Stimulated activated CD8-positive, alpha-beta memory T cell treated with anti-CD3 and anti-CD28 coated beads, Interleukin-15, amount 100 ng/mL, for 4 hours (primary cell): ENCODE measurements around the gene TMEM95.
"Not testable (repeated sequence)": the region's sequence is repeated elsewhere in the genome, so short reads cannot be mapped to it uniquely, and the experiment has no call there.

Source experiments
- DNase-seq, 2 donors: peaks; one replicate each; pipeline ENCODE4 v3.0.0-alpha.2; 2020; ENCODE audit warnings: low read depth in 2 of 2

Gene TMEM95

GRCh38 chr17:7323731-7324437 lies 31.1 kb upstream of the TMEM95 start:
- peak; percentile 15 to 36 for DNase-seq

- no peak for DNase-seq
Measured at GRCh38 chr17:7324438-7324779, 30.5 kb upstream of the TMEM95 start.

DNA sequence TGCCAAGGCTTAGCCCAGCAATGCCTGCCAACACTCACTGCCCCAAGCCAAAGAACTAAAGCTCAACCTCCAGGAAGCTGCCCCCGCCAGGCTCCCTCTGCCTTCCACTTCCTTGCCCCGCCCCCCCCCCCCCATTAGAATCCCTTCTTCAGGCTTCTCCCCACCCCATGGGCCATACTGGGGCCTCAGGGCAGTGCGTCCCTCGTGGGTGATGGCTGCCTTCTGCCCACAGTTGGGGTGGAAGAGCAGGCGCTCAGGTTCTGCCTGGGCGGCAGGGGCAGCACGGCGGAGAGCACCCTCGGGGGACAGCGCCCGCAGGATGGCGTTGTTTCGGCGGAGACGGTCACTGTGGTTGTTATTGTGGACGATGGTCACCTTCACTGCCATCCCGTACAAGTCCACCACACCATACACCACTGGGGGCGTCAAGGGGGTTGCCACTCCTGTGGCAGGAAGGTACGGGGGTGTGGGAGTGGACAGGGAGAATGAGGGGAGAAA lies 29.9 kb upstream of the TMEM95 start:
- DNase-seq, result no peak

- DNase-seq, result no peak
Measured at GRCh38 chr17:7326186-7326585, 28.8 kb upstream of the TMEM95 start.

DNA sequence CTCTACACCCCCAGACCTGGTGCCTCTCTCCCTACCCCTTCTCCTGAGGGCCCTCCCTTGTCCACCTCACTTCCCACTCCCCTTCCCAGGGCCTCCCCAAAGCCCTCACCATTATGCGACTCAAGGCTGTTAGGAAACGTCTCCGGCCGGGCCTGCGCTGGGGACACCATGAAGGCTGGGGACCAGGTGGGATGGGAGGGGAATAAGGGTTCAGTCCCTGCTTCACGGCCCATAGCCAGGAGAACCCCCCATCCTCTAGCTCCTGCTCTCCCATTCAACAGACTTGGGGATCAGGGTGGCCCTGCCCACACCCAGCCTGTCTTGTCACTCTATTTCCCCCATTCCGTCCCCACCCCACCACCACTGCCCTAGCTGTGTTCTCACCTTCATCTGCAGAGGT lies 27.9 kb upstream of the TMEM95 start:
- no peak for DNase-seq

DNA sequence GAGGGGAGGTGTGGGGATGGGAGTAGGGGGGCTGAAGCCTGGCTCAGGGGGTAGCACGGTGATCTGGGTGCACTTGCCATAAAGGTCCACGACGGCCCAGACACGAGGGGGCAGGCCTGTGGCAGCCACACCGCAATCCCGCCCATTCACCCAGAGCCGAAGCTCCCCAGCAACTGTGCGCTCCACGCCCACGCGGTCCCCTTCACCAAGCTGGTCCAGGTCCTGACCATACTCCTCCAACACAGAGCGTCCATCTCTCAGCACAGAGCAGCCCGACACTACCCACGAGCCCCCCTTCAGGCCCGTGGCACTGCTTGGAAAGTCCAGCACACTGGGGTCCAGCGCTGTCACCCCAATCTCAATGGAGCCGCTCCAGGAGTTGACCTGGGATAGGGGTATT lies 27.5 kb upstream of the TMEM95 start:
- DNase-seq, result no peak

DNA sequence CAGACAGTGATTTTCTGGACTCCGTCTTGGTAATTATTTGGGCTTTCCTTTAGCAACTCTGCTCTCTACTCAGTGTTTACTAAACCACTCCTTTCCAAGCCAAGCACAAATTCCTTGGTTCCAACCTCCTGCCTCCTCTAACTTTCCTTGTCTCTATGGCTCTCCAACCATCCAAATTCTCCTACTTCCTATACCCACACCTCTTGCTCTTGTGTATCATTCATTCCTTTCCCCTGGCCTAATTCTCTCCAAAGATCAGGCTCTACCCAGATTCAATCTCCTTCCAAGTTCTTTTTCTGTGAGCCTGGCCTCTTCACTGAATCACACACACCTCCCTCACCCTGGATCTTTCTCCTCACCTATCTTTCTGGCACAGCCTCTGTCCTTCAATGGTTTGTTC lies 26.9 kb upstream of the TMEM95 start:
- DNase-seq, result no peak

DNA sequence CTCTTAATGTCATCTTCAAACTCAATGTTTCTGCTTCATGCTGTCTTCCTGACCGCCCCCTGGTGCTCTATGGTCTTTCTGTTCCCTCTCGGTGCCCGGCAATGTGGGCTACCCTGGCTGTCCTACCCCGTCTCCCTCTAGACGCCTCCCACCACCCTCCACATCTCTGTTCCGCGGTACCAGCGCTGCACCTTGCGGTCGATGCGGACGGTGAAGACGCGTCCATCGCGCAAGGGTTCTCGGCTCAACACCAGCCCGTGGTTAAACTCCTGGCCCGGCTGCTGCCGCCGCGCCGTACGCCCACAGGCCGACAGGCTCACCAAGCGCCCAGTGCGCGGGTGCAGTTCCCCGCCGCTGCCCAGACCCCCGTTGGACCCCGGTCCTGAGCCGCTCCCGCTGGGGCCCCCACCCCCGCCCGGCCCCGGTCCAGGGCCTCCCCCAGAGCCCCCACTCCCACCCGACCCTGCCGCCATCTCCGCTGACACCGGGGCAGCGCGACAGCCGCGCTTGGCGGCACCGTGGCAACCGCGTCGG lies 26.0 kb upstream of the TMEM95 start, which contains the start of gene NEURL4:
Gene NEURL4 (minus strand): TSS at position 496 of the 534 bp plus-strand sequence. CDS start 23 bp downstream, at position 473.
- no peak for DNase-seq

- peak; percentile 94 for DNase-seq
Measured at GRCh38 chr17:7329374-7329996, 25.5 kb upstream of the TMEM95 start.

- peak; percentile 56 to 64 for DNase-seq
Measured at GRCh38 chr17:7329997-7330637, 24.8 kb upstream of the TMEM95 start.

- DNase-seq, result no peak
Measured at GRCh38 chr17:7330638-7331015, 24.3 kb upstream of the TMEM95 start.

DNA sequence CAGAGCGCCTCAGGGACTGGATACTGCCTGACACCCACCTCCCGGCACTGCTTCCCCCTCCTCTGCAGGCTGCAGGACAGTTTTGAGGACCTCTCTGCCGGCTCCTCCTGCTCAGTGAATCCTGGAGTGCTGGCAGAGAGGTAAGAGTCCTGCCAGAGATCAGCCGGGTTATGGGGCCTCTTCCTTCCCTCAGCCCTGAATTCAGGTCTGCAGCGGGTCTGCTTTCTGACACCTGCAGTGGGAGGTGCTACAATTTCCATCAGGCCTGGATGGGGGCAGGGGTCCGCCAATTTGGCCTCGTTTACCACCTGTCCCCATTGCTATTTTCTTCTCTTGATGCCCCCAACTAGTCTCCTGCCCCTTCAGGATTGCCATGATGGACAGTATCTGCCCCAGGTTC lies 22.8 kb upstream of the TMEM95 start:
- no peak for DNase-seq

GRCh38 chr17:7332600-7333069 lies 22.3 kb upstream of the TMEM95 start:
- not testable (repeated sequence) for DNase-seq

DNA sequence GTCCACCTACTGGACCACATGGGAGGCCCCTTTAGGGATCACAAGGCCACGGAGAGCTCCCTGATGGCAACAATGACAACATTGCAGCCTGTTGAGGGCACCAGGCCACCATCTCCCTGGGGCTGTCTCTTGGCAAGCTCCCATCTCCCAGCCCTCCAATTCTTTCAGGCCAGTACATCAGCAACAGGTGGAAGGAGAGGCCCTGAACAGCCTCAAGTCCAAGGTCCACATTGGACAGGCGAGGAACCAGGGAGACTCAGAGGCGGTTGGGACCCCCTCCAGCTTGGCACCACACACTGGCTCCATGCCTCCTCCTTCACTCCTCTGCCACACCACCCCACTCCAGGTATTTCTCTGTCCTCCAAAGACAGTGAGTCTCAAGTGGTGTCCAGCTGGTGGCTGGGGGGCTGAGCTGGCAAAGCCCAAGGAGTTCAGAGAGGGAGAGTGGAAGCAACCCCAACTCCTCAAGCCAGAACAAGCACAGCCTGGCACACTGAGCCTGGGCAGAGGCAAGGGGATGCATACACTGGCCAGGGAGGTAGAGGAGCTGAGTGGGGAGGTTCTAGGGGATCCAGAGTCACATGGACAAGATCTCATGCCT lies 19.9 kb upstream of the TMEM95 start:
- no peak for DNase-seq

GRCh38 chr17:7335765-7336164 lies 19.2 kb upstream of the TMEM95 start:
- DNase-seq, result not testable (repeated sequence)

GRCh38 chr17:7336240-7337175 lies 18.4 kb upstream of the TMEM95 start, which contains the start of gene ACAP1:
TSS of gene ACAP1 (plus strand) at chr17:7336529. CDS start at chr17:7336735, 206 bp downstream.
- DNase-seq, result peak; percentile 61 to 77

DNA sequence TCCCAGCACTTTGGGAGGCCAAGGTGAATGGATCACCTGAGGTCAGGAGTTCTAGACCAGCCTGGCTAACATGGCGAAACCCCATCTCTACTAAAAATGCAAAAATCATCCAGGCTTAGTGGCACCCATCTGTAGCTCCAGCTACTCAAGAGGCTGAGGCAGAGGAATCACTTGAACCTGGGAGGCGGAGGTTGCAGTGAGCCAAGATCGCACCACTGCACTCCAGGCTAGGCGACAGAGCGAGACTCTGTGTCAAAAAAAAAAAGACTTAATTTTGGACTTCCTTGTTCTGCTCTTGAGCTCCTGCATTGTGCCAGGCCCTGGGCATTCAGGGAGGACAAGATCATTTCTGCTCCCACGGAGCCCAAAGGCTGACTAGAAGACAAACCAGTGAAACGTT lies 17.4 kb upstream of the TMEM95 start:
- DNase-seq, result not testable (repeated sequence)

GRCh38 chr17:7340179-7340578 lies 14.8 kb upstream of the TMEM95 start:
- DNase-seq, result no peak

- DNase-seq, result no peak
Measured at GRCh38 chr17:7341842-7342241, 13.1 kb upstream of the TMEM95 start.

DNA sequence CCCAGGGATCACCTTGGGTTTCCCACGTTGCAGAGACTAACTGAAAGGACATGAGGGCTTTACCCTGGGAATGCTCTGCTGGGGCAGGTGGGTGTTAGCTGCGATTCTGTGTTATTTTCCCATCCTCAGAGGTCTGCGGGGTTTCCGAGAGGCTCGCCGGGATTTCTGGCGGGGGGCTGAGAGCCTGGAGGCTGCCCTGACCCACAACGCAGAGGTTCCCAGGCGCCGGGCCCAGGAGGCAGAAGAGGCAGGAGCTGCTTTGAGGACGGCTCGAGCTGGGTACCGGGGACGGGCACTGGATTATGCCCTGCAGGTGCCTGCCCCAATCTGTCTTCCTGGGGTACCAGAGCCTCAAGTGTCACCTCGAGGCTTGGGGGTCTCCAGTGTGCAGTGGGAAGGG lies 11.7 kb upstream of the TMEM95 start:
- DNase-seq, result no peak
